Kidney capillary endothelial cell (primary cell): ENCODE results near the gene CHRM4.

Source experiments
- DNase-seq: peaks from one replicate; pipeline ENCODE4 v3.0.0-alpha.2; 2018; ENCODE audit warnings: low spot score

Gene CHRM4

DNA sequence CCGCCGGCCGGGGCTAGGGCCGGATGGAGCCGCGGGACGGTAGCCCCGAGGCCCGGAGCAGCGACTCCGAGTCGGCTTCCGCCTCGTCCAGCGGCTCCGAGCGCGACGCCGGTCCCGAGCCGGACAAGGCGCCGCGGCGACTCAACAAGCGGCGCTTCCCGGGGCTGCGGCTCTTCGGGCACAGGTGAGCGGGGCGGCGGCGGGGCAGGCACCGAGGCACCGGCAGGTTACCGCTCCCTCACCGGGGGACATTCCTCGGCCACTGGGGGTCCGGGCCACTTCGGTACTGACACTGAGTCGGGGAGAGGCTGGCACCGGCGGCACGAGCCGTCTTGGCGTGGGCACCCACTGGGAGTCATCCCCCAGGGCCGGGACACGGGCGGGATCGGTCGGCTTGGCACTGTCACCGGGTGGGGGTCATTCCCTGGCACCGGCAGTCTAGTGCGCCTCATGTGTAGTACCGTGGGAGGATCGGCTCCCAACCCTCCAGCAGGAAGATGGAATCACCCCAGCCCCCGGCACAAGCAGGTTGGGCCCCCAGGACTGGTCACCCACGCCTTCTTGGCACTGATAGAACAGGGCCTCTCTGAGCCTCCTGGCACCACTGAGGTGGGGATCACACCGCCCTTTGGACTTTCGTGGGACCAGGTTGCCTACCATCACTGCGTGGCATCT, 43.8 kb downstream of the CHRM4 start:
- no peak for DNase-seq

DNA sequence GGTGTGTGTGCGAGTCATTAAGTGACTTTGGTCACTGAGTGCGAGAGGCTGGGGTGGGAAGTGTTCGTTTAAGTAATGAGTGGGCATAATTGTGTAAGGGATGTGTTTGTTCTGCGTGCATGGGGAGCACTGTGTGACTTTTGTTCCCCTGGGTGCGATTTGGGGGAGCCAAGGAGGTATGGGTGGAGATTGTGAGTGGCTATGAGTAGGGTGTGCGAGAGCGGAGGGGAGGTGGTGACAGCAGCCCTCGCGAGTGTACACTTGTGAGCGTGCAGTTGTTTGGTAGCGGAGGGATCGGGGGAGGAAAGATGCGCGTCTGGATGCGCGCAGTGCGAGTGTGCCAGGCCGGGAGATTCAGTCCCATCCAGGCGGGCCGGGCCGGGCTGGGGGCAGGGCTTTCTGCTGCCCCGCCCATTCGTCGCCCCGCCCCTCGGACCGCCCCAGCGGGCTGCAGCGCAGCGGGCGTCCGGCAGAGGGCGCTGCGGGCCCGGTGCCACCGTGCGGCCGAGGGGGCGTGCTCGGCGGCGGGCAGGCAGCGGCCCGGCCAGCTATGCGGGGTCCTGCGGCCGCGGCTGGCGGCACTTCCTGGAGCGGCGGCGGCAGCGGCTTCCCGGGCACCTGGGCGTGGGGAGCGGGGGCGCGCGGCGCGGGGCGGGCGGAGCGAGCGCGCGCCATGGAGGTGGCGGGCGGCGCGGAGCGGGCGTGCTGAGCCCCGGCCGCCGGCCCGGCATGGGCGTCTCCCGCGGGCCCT, 44.5 kb downstream of the CHRM4 start, which contains the start of gene DGKZ:
Gene DGKZ (plus strand): TSS at position 578 of the 751 bp plus-strand sequence. CDS start 197 bp downstream, outside the sequence.
- peak; percentile 90 for DNase-seq

DNA sequence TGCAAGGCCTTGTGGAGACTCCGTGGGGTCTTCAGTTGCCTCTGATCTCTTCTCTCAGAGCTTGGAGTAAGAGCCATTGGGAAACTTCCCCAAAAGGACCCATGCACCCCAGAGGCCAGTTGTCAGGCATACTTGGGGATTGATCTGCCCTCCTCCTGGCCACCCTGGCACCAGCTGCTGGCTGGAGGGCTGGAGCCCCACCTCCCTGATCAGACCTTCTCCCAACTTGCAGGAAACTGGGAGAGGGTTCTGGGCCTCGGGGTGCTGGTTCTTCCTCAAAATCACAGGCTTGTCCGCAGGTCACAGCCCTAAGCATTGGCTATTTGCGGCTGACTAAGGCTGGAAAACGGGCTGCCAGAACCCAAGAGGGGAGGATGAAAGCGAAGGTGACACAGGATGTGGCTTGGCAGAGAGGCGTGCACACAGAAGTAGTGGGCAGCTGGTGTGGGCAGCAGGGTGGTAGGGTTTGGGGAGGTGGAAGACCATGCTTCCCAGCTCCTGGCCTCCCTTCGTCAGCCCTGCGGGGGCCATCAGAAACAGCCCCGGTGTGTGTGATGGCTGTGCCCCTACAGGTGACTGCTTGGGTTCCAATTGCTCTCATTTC, 45.6 kb downstream of the CHRM4 start:
- no peak for DNase-seq

DNA sequence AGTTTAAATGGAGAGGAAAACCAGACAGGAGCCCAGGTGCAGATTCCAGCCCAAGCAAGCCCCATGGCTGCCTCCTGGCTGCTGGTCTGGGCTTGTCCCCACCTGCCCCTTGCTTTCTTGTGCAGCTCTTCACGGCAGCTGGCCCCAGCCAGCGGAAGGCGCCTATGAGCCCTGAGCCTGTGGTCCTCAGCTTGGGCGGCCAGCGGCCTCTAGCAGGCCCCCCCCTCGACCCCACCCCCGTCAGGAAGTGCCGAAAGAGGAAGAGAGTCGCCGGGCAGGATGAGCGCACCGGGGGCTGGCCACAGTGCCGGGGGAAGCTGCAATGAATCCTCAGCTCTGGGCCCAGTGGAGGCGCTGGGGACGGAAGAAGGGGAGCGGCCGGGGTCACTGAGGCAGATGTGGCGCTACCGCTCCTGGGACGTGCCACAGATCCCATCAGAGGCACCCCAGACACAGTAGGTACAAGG, 46.4 kb downstream of the CHRM4 start:
- DNase-seq, result peak; percentile 85

DNA sequence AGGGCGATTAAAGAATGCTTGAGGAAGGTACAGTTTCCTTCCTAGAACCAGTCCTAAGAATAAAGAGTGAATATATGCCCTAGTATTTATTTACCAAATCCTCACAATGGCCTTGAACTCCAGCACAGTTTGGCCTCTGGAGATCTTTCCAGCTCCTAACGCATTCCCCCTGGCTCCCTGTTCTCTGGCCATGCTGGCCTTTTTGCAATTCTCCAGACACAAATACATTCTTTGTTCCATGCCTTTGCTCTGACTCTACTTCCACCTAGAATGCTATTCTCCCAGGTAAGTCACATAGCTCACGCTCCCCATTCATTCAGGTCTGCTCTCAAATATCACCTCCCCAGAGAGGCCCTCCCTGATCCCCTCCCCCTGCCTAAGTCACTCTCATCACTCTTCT, 48.1 kb downstream of the CHRM4 start:
- DNase-seq, result no peak

DNA sequence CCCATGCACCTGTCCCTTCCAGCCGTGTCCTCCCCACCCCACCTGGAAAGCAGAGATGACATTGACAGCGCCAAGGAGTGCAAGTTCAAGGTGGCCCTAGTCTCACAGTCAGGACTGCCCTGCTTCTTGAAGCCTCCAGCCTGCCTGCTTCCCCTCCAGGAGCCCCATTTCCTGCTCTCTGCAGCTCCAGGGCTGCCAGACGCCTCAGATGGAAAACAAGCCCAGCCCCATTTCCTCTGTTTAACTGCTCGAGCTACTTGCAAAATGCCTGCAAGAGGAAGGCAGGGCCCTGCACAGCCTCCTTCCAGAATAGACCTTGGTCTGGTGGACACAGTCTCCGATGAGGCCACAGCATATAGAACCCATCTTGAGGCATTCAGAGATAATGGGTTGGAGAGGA, 49.3 kb downstream of the CHRM4 start:
- DNase-seq, result peak; percentile 69

DNA sequence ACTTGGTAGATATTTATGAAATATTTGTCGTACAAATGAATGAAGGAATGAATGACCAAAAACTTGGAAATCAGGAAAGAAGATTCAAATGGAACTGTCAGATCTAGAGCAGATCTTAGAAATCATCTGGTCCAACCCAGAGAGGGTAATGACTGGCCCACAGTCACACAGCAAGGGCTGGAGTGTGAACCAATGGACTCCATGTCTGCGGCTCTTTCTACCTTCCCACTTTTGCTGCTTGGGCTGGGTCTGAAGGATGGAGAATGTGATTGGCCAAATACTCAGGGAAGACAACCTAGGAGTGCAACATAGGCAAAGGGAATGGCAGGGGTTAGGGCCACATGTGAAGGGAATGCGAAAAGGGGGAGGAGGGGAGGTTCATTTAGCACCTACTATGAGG, 50.1 kb downstream of the CHRM4 start:
- no peak for DNase-seq

DNA sequence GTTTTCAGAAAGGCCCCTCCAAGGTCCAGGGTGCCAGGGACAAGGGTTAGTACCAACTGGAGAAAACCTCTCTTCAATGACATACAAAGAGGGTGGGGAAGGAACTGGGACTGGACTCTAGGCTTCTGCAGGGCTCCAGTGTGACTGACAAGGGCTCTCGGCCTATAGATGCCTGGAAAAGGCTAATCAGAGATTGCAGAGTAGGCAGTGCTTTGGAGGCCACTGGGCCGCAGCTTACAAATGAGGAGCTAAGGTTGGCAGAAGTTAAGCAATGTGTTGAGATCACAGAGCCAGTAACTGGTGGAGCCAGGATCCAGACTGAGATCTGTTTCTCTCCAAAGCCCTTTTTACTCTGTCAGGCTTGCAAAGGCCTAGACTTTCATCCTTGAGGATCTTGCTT, 51.8 kb downstream of the CHRM4 start:
- DNase-seq, result no peak

DNA sequence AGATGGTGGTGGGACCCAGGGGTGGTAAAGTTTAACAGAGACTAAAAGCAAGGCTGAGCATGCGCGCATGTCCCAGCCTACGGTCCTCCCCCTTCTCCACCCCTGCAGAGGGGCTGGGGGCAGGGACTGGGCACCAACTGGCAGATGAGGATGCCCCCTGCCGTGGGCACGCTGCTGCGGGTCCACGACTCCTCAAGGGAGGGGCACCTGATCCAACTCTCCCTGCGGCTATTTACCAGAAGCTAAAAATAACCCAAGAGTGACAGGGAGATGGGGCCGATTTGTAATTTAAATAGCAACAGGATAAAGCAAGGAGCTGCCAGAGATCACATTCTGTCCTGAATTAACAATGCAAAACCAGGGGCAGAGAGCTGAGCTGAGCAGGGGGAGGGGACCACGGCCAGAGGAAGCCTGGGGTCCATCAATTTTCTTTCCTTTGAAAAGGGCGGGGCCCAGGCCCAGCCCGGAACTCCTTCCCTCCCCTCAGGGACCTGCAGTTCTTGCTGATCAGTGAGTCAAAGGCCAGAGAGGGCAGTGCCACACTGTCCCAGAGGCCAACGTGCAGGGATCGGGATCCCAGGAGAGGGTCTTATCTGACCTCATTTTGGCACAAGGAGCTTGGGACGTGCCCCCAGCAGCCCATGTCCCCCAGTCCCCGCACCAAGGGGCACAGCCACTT, 52.4 kb downstream of the CHRM4 start:
- DNase-seq, result no peak

DNA sequence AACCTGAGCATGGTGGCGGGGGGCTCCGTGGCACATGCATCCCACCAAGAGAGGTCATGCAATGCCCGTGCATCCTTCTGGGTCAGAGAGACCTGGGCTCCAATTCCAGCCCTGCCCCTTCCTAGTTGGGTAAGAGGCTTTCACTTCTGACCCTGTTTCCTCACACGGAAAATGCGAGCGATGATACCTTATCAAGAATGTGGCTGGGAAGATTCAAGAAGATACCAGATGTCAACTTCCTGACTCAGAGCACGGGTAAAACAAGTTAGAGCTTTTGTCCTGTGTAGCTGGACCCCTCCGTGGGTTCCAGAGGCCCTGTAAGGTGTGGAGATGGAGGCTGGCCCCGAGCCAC, 53.0 kb downstream of the CHRM4 start:
- DNase-seq, result no peak

DNA sequence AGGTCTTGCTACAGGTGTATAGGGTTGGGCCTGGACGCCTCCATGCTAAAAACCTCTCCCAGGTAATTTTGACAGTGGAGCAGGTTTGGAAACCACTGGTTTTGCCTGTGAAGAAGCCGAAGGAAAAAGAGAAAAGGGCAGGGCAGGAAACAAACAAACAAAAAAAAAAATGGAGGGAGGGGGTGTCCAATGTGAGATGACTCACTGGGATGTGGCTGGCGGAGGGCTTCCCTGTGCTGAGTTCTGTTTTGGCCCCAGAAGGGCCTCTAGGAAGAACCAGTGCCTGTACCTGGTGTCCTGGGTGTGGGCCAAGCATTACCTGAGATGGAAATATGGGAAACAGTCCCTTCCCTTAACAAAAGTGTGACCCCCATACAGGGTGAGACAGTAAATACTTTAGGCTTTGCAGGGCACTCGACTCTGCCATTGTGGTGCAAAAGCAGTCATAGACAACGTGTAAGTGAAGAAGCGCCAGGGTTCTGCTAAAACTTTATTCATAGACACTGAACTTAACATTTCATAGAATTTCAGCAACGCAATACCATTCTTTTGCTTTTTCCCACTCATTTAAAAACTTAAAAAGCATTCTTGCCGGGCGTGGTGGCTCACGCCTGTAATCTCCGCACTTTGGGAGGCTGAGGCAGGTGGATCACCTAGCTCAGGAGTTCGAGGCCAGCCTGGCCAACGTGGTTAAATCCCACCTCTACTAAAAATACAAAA, 53.8 kb downstream of the CHRM4 start:
- no peak for DNase-seq

DNA sequence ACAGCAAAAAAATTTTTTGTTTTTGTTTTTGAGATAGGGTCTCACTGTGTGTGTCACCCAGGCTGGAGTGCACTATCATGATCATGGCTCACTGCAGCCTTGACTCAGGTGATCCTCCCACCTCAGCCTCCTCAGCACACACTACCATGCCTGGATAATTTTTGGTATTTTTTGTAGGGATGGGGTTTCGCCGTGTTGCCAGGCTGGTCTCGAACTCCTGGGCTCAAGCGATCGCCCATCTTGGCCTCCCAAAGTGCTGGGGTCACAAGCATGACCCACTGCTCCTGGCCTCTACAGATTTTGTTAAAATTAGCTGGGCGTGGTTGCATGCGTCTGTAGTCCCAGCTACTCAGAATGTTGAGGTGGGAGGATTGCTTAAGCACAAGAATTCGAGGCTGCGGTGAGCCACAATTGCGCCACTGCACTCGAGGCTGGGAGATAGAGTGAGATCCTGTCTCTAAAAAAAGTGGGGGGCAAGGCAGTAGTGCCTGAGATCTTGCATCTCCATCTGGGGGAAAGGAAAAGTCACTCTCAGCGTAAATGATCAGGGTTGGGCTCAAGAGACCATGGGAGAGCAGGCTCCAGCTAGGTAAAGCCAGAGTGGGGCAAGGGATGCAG, 54.9 kb downstream of the CHRM4 start:
- DNase-seq, result no peak

DNA sequence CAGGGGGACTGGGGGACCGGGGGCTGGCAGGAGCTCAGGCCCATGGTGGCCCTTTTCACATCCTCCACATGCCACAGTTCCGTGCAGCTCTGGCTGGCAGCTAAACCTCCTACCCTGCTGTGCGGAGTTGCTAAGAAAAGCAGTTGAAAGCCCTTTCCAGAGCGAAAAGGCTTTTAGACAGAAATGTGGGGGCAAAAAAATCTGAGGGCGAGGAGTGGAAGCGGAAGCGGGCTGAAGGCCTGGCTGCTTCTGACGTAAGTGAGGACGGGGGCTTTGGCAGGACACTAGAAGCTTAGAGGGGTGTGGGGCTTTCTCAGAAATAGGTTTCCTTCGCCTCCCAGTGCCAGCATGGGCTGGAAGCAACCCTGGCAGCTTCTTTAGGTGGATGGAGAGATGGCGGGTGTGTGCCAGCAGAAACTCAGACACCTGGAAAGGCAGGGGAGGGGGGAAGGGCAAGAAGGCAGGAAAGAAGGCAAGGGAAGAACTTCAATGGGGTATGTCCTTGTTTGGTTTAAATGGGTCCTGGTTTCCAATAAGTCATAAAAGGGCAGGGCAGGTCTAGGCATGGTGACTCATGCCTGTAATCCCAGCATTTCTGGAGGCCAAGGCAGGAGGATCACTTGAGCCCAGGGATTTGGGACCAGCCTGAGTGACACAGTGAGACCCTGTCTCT, 55.5 kb downstream of the CHRM4 start:
- no peak for DNase-seq

DNA sequence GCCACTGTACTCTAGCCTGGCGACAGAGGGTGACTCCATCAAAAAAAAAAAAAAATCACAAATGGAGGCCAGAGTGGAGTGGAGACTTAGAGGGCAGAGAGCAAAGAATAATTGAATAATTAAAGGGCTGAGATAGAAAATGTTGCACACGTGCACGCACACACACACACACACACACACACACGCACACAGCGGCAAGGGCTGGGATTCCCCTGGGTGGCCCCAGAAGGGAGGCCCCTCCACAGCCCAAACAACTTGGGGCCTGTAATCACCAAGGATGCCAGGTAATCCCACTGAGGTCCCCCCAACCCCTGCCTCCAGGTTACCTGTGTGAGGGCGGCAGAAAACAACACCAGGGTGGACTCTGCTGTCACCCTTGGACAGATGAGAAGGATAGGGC, 56.3 kb downstream of the CHRM4 start:
- DNase-seq, result no peak

DNA sequence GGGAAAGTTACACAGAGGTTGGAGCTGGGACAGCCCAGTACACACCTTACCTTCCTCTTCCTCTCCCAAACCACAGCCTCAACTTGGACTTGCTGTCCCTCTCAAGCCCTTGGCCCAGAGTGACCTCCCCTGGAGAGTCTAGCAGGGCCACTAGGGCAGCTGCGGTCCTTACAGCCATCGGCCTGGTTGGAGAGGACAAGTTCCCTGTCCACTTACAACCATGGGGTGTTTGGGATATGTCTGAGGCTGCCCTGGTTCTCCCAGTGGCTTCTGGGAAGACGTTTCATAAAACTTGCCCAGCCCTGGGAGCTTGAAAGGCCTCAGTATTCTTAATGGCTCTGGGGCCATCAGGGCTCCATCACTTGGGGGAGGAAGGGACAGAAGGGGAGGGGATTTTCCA, 57.4 kb downstream of the CHRM4 start:
- DNase-seq, result no peak
